ENCODE data around the gene GALNT3. TPM values are rescaled to one million over a fixed set of nuclear protein-coding genes. Genes with fewer than 3 reads are reported as not detected.

Gene GALNT3
- total and polyA plus RNA-seq, 7 donors, result 0.10 to 0.99 (median 0.19) TPM; not detected in 2

GRCh38 chr2:165720511-165720910 is 73.5 kb downstream of the GALNT3 start:
- no peaks in the 10 kb centered on the region for H3K9me3 ChIP-seq
- no peak overlapping the region for H3K27ac ChIP-seq
- no peaks in the 10 kb centered on the region for H3K36me3 ChIP-seq (ENCODE audit: insufficient read depth in 1 of 2, low read depth in 1 of 2)
- no peaks in the 10 kb centered on the region for H3K27me3 ChIP-seq (ENCODE audit: insufficient read depth in 3 of 3, low read length in 2 of 3)
- TF ChIP-seq CTCF (IDR thresholded peaks at IDR 0.05), result no peak
- ATAC-seq, result no peak
- DNase-seq, result no peak
- intact Hi-C loops (cut with DNase I), result no loop called here
- no peaks in the 10 kb centered on the region for H3K4me1 ChIP-seq
- no peak overlapping the region for H3K4me3 ChIP-seq

- no peaks in the 10 kb centered on the region for H3K27me3 ChIP-seq (ENCODE audit: insufficient read depth in 3 of 3, low read length in 2 of 3)
- 18 to 28% (median 24%) methylated on average over 1 of the region's 1 CpG for WGBS, 3 donors
- ATAC-seq (no peak), DNase-seq (no peak)
- no peak overlapping the region for H3K27ac ChIP-seq
- no peak overlapping the region for H3K4me3 ChIP-seq
- H3K36me3 ChIP-seq (ENCODE audit: insufficient read depth in 1 of 2, low read depth in 1 of 2), result no peaks in the 10 kb centered on the region
- intact Hi-C loops (cut with DNase I), result no loop called here
- TF ChIP-seq CTCF (IDR thresholded peaks at IDR 0.05), result no peak
- no peaks in the 10 kb centered on the region for H3K4me1 ChIP-seq
- H3K9me3 ChIP-seq, result no peaks in the 10 kb centered on the region
Observed at GRCh38 chr2:165718610-165719210, 75.3 kb downstream of the GALNT3 start.

GRCh38 chr2:165716091-165716490 is 78.0 kb downstream of the GALNT3 start:
- Histone ChIP-seq H3K4me1 (no peaks in the 10 kb centered on the region), H3K9me3 (no peaks in the 10 kb centered on the region), H3K27ac (no peak overlapping the region), H3K4me3 (no peak overlapping the region), H3K36me3 (ENCODE audit: insufficient read depth in 1 of 2, low read depth in 1 of 2) (no peaks in the 10 kb centered on the region), H3K27me3 (ENCODE audit: insufficient read depth in 3 of 3, low read length in 2 of 3) (no peaks in the 10 kb centered on the region)
- no peak for TF ChIP-seq CTCF (IDR thresholded peaks at IDR 0.05)
- 60 to 68% (median 62%) methylated on average over 1 of the region's 1 CpG for WGBS, 3 donors
- ATAC-seq (no peak), DNase-seq (no peak)
- intact Hi-C loops (cut with DNase I), result no loop called here

GRCh38 chr2:165706960-165707487 is 87.0 kb downstream of the GALNT3 start:
- Histone ChIP-seq H3K36me3 (ENCODE audit: insufficient read depth in 1 of 2, low read depth in 1 of 2) (no peaks in the 10 kb centered on the region), H3K27me3 (ENCODE audit: insufficient read depth in 3 of 3, low read length in 2 of 3) (no peaks in the 10 kb centered on the region), H3K27ac (no peak overlapping the region), H3K4me3 (no peak overlapping the region), H3K9me3 (no peaks in the 10 kb centered on the region), H3K4me1 (no peaks in the 10 kb centered on the region)
- TF ChIP-seq CTCF (IDR thresholded peaks at IDR 0.05), result no peak
- WGBS, 3 donors, result 84 to 85% (median 85%) methylated on average over 3 of the region's 3 CpGs
- ATAC-seq (no peak), DNase-seq (no peak)
- intact Hi-C loops (cut with DNase I), result no loop called here

GRCh38 chr2:165701147-165701546 is 92.9 kb downstream of the GALNT3 start:
- Histone ChIP-seq H3K4me3 (no peak overlapping the region), H3K27ac (no peak overlapping the region), H3K4me1 (no peaks in the 10 kb centered on the region), H3K9me3 (no peaks in the 10 kb centered on the region), H3K36me3 (ENCODE audit: insufficient read depth in 1 of 2, low read depth in 1 of 2) (no peaks in the 10 kb centered on the region), H3K27me3 (ENCODE audit: insufficient read depth in 3 of 3, low read length in 2 of 3) (no peaks in the 10 kb centered on the region)
- TF ChIP-seq CTCF (IDR thresholded peaks at IDR 0.05), result no peak
- intact Hi-C loops (cut with DNase I), result no loop called here
- ATAC-seq (no peak), DNase-seq (no peak)
- 51 to 64% (median 60%) methylated on average over 6 of the region's 6 CpGs for WGBS, 3 donors

Data from psoas muscle (tissue), 8 donors.